IPS-18c (cell line): ENCODE measurements around the gene SAA4.
"Not testable (repeated sequence)": the region's sequence is repeated elsewhere in the genome, so short reads cannot be mapped to it uniquely, and the experiment has no call there.

Experiments used
- H3K4me3 ChIP-seq: 2 replicates; pipeline ENCODE4 v1.7.0; 2013; ENCODE audit warnings: low read depth, mild to moderate bottlenecking, low read length, moderate library complexity; ENCODE audit not compliant: insufficient read depth
- H3K9me3 ChIP-seq: one replicate; pipeline ENCODE4 v1.6.1; 2013; ENCODE audit warnings: mild to moderate bottlenecking, low read length, moderate library complexity; ENCODE audit not compliant: control insufficient read depth, insufficient read depth

The SAA4 gene

GRCh38 chr11:18209058-18209457 is 27.5 kb downstream of the SAA4 start:
- Histone ChIP-seq H3K9me3 (no peaks in the 10 kb centered on the region), H3K4me3 (no peak overlapping the region)

GRCh38 chr11:18204771-18205170 is 31.8 kb downstream of the SAA4 start:
- H3K4me3 ChIP-seq = no peak overlapping the region
- no peaks in the 10 kb centered on the region for H3K9me3 ChIP-seq

- H3K4me3 ChIP-seq = no peak overlapping the region
These were observed 32.4 kb downstream of the SAA4 start for GRCh38 chr11:18204220-18204619.

GRCh38 chr11:18203723-18204122 is 32.9 kb downstream of the SAA4 start:
- H3K9me3 ChIP-seq = no peaks in the 10 kb centered on the region
- H3K4me3 ChIP-seq = no peak overlapping the region

More at GRCh38 chr11:18204220-18204619, 32.4 kb downstream of the SAA4 start:
- no peaks in the 10 kb centered on the region for H3K9me3 ChIP-seq

- H3K9me3 ChIP-seq, H3K4me3 ChIP-seq: not testable (repeated sequence)
These were observed 38.9 kb downstream of the SAA4 start for GRCh38 chr11:18197738-18198137.

- H3K4me3 ChIP-seq = no peak overlapping the region
- H3K9me3 ChIP-seq = no peaks in the 10 kb centered on the region
These were observed 40.1 kb downstream of the SAA4 start for GRCh38 chr11:18196532-18196931.

GRCh38 chr11:18193010-18193409 is 43.6 kb downstream of the SAA4 start:
- Histone ChIP-seq H3K9me3 (no peaks in the 10 kb centered on the region), H3K4me3 (no peak overlapping the region)

GRCh38 chr11:18191376-18191775 is 45.2 kb downstream of the SAA4 start:
- H3K9me3 ChIP-seq = no peaks in the 10 kb centered on the region
- no peak overlapping the region for H3K4me3 ChIP-seq

GRCh38 chr11:18189476-18190245 is 46.9 kb downstream of the SAA4 start:
- not testable (repeated sequence) for H3K9me3 ChIP-seq, H3K4me3 ChIP-seq

- H3K9me3 ChIP-seq = no peaks in the 10 kb centered on the region
- H3K4me3 ChIP-seq = no peak overlapping the region
These were observed 47.8 kb downstream of the SAA4 start for GRCh38 chr11:18188796-18189195.
